ENCODE measurements around the gene DHCR24.

GRCh38 chr1:54813485-54814125 lies 73.4 kb downstream of the DHCR24 start:
- TF ChIP-seq POLR2A (IDR thresholded peaks at IDR 0.05) = no peak
- TF ChIP-seq CTCF (IDR thresholded peaks at IDR 0.05) = no peak
